Bronchial epithelial cell (primary cell): Measurements from ENCODE around the gene PAPSS1. TPM values are rescaled to one million over a fixed set of nuclear protein-coding genes. Genes with fewer than 3 reads are reported as not detected.
A peak's percentile ranks its signal among the peaks of the same experiment; 100 is the strongest.

Experiments
- DNase-seq: peaks from one replicate; pipeline ENCODE4 v3.0.0-alpha.2; 2010; ENCODE audit warnings: low read depth
- FAIRE-seq: peaks from 2 replicates; lab custom pipeline; 2011; peaks lifted over from hg19 to GRCh38; lab: Jason Lieb, UNC
- H3K27me3 ChIP-seq: 2 replicates; pipeline ENCODE4 v1.5.1; 2011; ENCODE audit warnings: low read length; ENCODE audit not compliant: control insufficient read depth, insufficient read depth
- H3K36me3 ChIP-seq: 2 replicates; pipeline ENCODE4 v1.5.1; 2011; ENCODE audit warnings: low read length; ENCODE audit not compliant: control insufficient read depth, insufficient read depth
- H3K4me3 ChIP-seq: 2 replicates; pipeline ENCODE4 v1.5.1; 2011; ENCODE audit warnings: mild to moderate bottlenecking, low read depth, low read length, control low read depth
- CTCF ChIP-seq: IDR thresholded peaks from 2 replicates; pipeline ENCODE4 v1.5.1; 2011; ENCODE audit warnings: mild to moderate bottlenecking, moderate library complexity, low read length, control low read depth, inconsistent platforms; ENCODE audit not compliant: insufficient read depth, severe bottlenecking
- total RNA-seq: library from RNA; depleted of rRNA; stranded (reverse); fragments of >200 nt; gene quantifications from 2 replicates; pipeline ENCODE4 v1.2.1, GENCODE V29; 2014

Gene PAPSS1
- total RNA-seq, 1 donor from 2014 or later = 55.8 TPM

GRCh38 chr4:107648178-107648991, 71.6 kb downstream of the PAPSS1 start:
- Histone ChIP-seq H3K36me3 (peaks cover 8% of the 10 kb centered on the region), H3K4me3 (no peak overlapping the region), H3K27me3 (no peaks in the 10 kb centered on the region)
- FAIRE-seq = no peak
- DNase-seq = no peak
- TF ChIP-seq CTCF = no peak

- peaks cover 8% of the 10 kb centered on the region for H3K36me3 ChIP-seq
- H3K4me3 ChIP-seq = no peak overlapping the region
- FAIRE-seq = no peak
- no peak for DNase-seq
- no peak for TF ChIP-seq CTCF
- no peaks in the 10 kb centered on the region for H3K27me3 ChIP-seq
Observed at GRCh38 chr4:107647591-107647990, 72.4 kb downstream of the PAPSS1 start.

- DNase-seq (no peak), FAIRE-seq (no peak)
- Histone ChIP-seq H3K27me3 (no peaks in the 10 kb centered on the region), H3K4me3 (no peak overlapping the region), H3K36me3 (peaks cover 8% of the 10 kb centered on the region)
- no peak for TF ChIP-seq CTCF
Observed at GRCh38 chr4:107645604-107646003, 74.4 kb downstream of the PAPSS1 start.

GRCh38 chr4:107643021-107643420, 77.0 kb downstream of the PAPSS1 start:
- no peak for TF ChIP-seq CTCF
- DNase-seq (no peak), FAIRE-seq (peak; percentile 75)
- no peak overlapping the region for H3K4me3 ChIP-seq
- H3K27me3 ChIP-seq = no peaks in the 10 kb centered on the region
- H3K36me3 ChIP-seq = peaks cover 6% of the 10 kb centered on the region

- H3K27me3 ChIP-seq = no peaks in the 10 kb centered on the region
- H3K36me3 ChIP-seq = peaks cover 6% of the 10 kb centered on the region
- H3K4me3 ChIP-seq = no peak overlapping the region
- FAIRE-seq (no peak), DNase-seq (no peak)
- no peak for TF ChIP-seq CTCF
Observed at GRCh38 chr4:107640878-107641277, 79.2 kb downstream of the PAPSS1 start.
